ENCODE data around the gene PFDN2. TPM values are rescaled to one million over a fixed set of nuclear protein-coding genes. Genes with fewer than 3 reads are reported as not detected.
A peak's percentile ranks its signal among the peaks of the same experiment; 100 is the strongest.

PFDN2 gene
- total and polyA plus RNA-seq, 10 donors = 14.9 to 140 (median 42.5) TPM

DNA sequence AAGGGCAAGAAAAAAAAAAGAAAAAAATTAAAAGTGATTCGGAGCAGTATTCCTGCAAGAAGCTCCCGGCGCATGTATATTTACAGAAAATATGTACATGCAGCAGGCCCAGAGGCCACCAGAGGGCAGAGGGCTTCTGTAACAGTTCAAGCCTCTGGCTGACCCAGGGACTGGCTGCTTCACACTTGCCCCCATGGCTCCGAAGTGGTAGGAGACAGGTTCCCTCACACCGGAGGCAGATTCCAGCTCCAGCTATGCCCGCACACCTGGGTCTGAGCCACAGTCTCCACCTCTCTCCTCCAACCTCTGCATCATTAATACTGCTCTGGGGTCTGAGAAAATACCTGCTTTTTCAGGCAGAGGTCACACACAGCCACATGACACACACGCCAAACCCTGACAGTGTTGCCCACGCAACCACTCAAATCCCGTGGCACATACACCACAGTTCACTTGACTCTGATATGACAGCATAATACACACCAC, 45.9 kb downstream of the PFDN2 start:
- peak; percentile 89 for DNase-seq
- intact Hi-C loops (cut with DNase I; ENCODE audit: low total_unique reads) = no loop called here
- Histone ChIP-seq H3K4me3 (no peak overlapping the region), H3K36me3 (peaks cover 0 to 7% (median 0%) of the 10 kb centered on the region in 6 donors), H3K27ac (peak overlapping the region in 1 of 8 donors; percentile 99), H3K4me1 (peaks cover 5 to 49% (median 38%) of the 10 kb centered on the region in 6 donors), H3K9me3 (no peaks in the 10 kb centered on the region), H3K27me3 (replicated peaks in 1 of 7) (no peaks in the 10 kb centered on the region)
- TF ChIP-seq, protein P1, sequence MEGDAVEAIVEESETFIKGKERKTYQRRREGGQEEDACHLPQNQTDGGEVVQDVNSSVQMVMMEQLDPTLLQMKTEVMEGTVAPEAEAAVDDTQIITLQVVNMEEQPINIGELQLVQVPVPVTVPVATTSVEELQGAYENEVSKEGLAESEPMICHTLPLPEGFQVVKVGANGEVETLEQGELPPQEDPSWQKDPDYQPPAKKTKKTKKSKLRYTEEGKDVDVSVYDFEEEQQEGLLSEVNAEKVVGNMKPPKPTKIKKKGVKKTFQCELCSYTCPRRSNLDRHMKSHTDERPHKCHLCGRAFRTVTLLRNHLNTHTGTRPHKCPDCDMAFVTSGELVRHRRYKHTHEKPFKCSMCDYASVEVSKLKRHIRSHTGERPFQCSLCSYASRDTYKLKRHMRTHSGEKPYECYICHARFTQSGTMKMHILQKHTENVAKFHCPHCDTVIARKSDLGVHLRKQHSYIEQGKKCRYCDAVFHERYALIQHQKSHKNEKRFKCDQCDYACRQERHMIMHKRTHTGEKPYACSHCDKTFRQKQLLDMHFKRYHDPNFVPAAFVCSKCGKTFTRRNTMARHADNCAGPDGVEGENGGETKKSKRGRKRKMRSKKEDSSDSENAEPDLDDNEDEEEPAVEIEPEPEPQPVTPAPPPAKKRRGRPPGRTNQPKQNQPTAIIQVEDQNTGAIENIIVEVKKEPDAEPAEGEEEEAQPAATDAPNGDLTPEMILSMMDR (IDR thresholded peaks at IDR 0.05 in 8 of 11, conservative IDR thresholded peaks at IDR 0.05 in 3 of 11) = peak in 10 of 11 experiments; percentile 33 to 69 (median 62)
- no peak for TF ChIP-seq POLR2AphosphoS5 (IDR thresholded peaks at IDR 0.05)
- WGBS, 5 donors = 61 to 74% (median 66%) methylated on average over 9 of the region's 9 CpGs

DNA sequence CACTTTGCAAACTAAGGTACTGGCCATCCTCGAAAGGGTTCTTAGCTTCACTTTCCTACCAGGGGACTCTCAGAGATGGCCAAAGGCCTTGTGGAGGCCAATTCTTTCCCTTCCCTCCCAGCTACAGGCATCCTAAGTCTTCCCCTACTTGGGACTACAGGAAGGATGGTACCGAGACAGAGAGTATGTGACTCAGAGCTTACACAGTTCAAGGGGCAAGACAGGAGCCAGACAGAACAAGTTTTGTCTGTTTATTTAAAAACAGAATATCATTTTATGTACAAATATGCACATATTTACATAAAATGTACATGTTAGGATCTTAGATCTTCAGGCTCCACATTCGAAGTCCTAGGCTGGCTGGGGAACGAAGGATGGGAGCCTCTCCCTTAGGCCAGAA, 47.1 kb downstream of the PFDN2 start:
- peak overlapping the region in 1 of 8 donors; percentile 80 for H3K4me3 ChIP-seq
- WGBS, 5 donors = 94 to 95% (median 94%) methylated on average over 4 of the region's 4 CpGs
- peaks cover 0 to 17% (median 0%) of the 10 kb centered on the region in 6 donors for H3K36me3 ChIP-seq
- peaks cover 16 to 61% (median 50%) of the 10 kb centered on the region in 6 donors for H3K4me1 ChIP-seq
- DNase-seq = no peak
- no peaks in the 10 kb centered on the region for H3K27me3 ChIP-seq (replicated peaks in 1 of 7)
- peak overlapping the region in 7 of 8 donors; percentile 73 to 99 (median 96) for H3K27ac ChIP-seq
- TF ChIP-seq POLR2AphosphoS5 (IDR thresholded peaks at IDR 0.05) = no peak
- TF ChIP-seq, protein P1 (IDR thresholded peaks at IDR 0.05 in 8 of 11, conservative IDR thresholded peaks at IDR 0.05 in 3 of 11) = no peak
- TF ChIP-seq POLR2A (IDR thresholded peaks at IDR 0.05) = no peak
- H3K9me3 ChIP-seq = no peaks in the 10 kb centered on the region
- intact Hi-C loops (cut with DNase I; ENCODE audit: low total_unique reads) = no loop called here

DNA sequence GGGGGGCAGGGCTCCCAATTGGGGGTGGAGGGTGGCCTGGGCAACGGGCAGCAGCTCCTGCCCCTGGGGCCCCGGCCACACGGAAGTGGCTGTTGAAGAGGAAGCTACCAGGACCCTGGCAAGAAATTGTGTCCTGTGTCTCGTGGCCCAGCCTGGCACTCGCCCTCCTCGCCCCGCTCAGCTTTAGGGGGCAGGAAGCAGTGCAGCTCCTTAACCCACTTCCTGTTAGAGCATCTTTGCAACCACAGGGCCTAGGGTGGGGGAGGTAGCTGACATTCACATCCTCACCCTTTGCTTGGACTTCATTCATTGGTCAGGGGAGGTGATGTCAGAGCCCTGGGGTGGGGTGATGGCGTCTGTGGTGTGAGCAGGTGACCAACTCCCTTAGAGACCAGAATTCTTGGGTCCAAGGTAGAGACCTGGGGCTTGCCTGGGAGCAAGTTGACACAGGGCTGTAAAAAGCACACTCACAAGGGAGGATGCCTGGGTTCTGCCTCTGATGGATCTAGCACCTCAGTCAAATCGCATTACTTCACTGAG, 48.0 kb downstream of the PFDN2 start, which contains the start of gene ARHGAP30:
Gene ARHGAP30, minus strand, starts transcription at position 161 of the 540 bp plus-strand sequence. CDS start 267 bp downstream, outside the sequence.
- WGBS, 5 donors = 11 to 42% (median 16%) methylated on average over 6 to 9 of the region's 9 CpGs
- peaks cover 16 to 70% (median 60%) of the 10 kb centered on the region in 6 donors for H3K4me1 ChIP-seq
- no peaks in the 10 kb centered on the region for H3K27me3 ChIP-seq (replicated peaks in 1 of 7)
- intact Hi-C loops (cut with DNase I; ENCODE audit: low total_unique reads) = no loop called here
- H3K27ac ChIP-seq = peak within 1 kb of the TSS; percentile 73 to 99 (median 96)
- peak within 1 kb of the TSS; percentile 43 to 96 (median 79) for H3K4me3 ChIP-seq
- H3K36me3 ChIP-seq = peaks cover 0 to 26% (median 0%) of the 10 kb centered on the region in 6 donors
- DNase-seq = peak; percentile 97
- TF ChIP-seq POLR2A (IDR thresholded peaks at IDR 0.05) (peak in 2 of 3 donors; percentile 27 to 29), POLR2AphosphoS5 (IDR thresholded peaks at IDR 0.05) (peak; percentile 91 to 96 (median 95))
- TF ChIP-seq, protein P1 (IDR thresholded peaks at IDR 0.05 in 8 of 11, conservative IDR thresholded peaks at IDR 0.05 in 3 of 11) = peak in 1 of 11 experiments; percentile 25
- H3K9me3 ChIP-seq = no peaks in the 10 kb centered on the region

DNA sequence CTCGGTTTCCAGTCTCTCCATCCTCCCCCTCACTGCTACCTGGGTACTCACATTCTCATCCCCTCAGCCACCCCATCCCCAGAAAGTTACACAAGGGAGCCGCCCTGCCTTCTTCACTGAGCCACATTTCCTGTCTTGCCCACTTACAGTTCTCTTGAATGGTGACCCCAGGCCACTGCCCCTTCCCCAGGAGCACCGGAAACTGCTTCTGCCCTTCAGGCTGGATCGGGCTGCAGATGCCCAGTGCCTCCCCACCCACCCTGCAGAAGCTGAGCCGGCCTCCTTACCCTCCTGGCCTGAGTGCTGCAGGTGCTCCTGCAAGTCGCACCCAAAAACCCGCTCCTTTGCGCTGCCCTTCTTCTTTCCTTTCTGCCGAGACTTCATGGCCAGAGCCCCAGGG, 48.6 kb downstream of the PFDN2 start:
- TF ChIP-seq, protein P1 (IDR thresholded peaks at IDR 0.05 in 8 of 11, conservative IDR thresholded peaks at IDR 0.05 in 3 of 11) = no peak
- TF ChIP-seq POLR2A (IDR thresholded peaks at IDR 0.05) (no peak), POLR2AphosphoS5 (IDR thresholded peaks at IDR 0.05) (no peak)
- Histone ChIP-seq H3K9me3 (no peaks in the 10 kb centered on the region), H3K4me1 (peaks cover 16 to 76% (median 64%) of the 10 kb centered on the region in 6 donors), H3K36me3 (peaks cover 0 to 29% (median 0%) of the 10 kb centered on the region in 6 donors), H3K4me3 (peak overlapping the region; percentile 43 to 96 (median 79)), H3K27ac (peak overlapping the region; percentile 73 to 99 (median 96)), H3K27me3 (replicated peaks in 1 of 7) (no peaks in the 10 kb centered on the region)
- WGBS, 5 donors = 15 to 28% (median 16%) methylated on average over 8 to 9 of the region's 9 CpGs
- intact Hi-C loops (cut with DNase I; ENCODE audit: low total_unique reads) = no loop called here
- no peak for DNase-seq
